ENCODE data around the gene TMEM217. TPM values are rescaled to one million over a fixed set of nuclear protein-coding genes. Genes with fewer than 3 reads are reported as not detected.

TMEM217 gene
- polyA plus RNA-seq, 3 donors = 0.09 to 0.29 TPM; not detected in 1

DNA sequence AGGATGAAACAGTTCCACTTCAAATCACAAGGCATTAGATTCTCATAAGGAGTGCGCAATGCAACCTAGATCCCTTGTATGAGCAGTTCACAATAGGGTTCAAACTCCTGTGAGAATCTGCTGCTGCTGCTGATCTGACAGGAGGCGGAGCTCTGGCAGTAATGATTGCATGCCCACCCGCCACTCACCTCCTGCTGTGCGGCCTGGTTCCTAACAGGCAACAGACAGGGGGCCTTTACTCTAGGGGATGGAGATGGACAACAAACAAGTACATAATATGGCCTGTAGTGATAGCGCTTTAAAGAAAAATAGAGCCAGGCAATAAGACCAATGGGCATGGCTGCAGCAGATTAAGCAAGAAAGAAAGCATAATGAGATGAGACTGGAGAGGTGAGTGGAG is 3.1 kb downstream of the TMEM217 start:
- no peak overlapping the region for H3K27ac Mint-ChIP-seq
- TF ChIP-seq, protein P1, sequence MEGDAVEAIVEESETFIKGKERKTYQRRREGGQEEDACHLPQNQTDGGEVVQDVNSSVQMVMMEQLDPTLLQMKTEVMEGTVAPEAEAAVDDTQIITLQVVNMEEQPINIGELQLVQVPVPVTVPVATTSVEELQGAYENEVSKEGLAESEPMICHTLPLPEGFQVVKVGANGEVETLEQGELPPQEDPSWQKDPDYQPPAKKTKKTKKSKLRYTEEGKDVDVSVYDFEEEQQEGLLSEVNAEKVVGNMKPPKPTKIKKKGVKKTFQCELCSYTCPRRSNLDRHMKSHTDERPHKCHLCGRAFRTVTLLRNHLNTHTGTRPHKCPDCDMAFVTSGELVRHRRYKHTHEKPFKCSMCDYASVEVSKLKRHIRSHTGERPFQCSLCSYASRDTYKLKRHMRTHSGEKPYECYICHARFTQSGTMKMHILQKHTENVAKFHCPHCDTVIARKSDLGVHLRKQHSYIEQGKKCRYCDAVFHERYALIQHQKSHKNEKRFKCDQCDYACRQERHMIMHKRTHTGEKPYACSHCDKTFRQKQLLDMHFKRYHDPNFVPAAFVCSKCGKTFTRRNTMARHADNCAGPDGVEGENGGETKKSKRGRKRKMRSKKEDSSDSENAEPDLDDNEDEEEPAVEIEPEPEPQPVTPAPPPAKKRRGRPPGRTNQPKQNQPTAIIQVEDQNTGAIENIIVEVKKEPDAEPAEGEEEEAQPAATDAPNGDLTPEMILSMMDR (IDR thresholded peaks at IDR 0.05) = no peak

DNA sequence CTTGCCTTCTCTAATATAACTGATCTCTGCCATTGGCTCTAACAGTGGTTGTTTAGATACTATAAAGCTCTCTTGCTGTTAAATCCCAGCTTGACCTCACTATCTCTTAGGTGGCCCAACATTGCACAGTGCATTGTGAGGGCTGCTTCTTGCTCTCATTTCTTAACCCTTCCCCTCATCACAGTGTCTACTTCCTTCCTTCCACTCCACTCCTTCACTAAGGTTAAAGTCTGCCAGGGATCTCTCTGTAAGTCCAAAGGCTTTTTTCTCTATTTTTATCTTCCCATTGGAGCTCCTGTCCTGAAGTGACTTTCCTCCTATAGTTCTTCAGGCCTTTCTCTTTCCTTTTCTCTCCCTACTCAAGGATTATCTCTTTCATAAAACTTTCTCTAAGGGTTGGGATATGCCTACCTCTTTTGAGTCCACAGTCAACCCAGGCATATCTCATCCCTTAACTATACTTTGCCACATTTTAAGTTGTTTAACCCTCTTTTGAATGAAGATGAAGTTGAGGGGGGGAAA is 4.4 kb downstream of the TMEM217 start:
- Histone ChIP-seq H3K9me3 (replicated peaks in 1 of 2; ENCODE audit: control insufficient read depth in 1 of 2, insufficient read depth in 1 of 2, low read length in 2 of 2) (no peaks in the 10 kb centered on the region), H3K4me3 (replicated peaks in 1 of 3; ENCODE audit: low read depth in 2 of 3, low read length in 3 of 3) (no peak overlapping the region), H3K79me2 (ENCODE audit: insufficient read depth, low read length) (peaks cover 10% of the 10 kb centered on the region), H2AFZ (ENCODE audit: insufficient read depth, low read depth, low read length, poor library complexity, severe bottlenecking) (no peak overlapping the region), H4K20me1 (ENCODE audit: insufficient read depth, low read length) (no peaks in the 10 kb centered on the region), H3K4me1 (ENCODE audit: control insufficient read depth in 1 of 2, insufficient read depth in 2 of 2, low read length in 2 of 2) (peaks cover 15 to 18% of the 10 kb centered on the region in 2 donors), H3K27me3 (ENCODE audit: control insufficient read depth in 2 of 2, insufficient read depth in 2 of 2, low read length in 2 of 2) (no peaks in the 10 kb centered on the region), H3K27ac (ENCODE audit: low read depth in 1 of 2, low read length in 2 of 2) (no peak overlapping the region), H3K36me3 (replicated peaks in 1 of 2; ENCODE audit: control insufficient read depth in 1 of 2, insufficient read depth in 2 of 2, low read length in 2 of 2) (no peaks in the 10 kb centered on the region), H3K9ac (ENCODE audit: insufficient read depth, low read length, poor library complexity, severe bottlenecking) (no peak overlapping the region), H3K4me2 (replicated peaks; ENCODE audit: extremely low read depth, low read length, poor library complexity, severe bottlenecking) (no peak overlapping the region)
- Mint-ChIP-seq H3K36me3 (no peaks in the 10 kb centered on the region), H3K4me3 (no peak overlapping the region), H3K9me3 (no peaks in the 10 kb centered on the region), H3K27me3 (ENCODE audit: low read depth in 3 of 3) (peaks cover 0 to 1% (median 1%) of the 10 kb centered on the region in 3 donors), H3K27ac (no peak overlapping the region), H3K4me1 (peaks cover 18% of the 10 kb centered on the region)
- intact Hi-C loops (cut with micrococcal nuclease) = no loop called here
- TF ChIP-seq, protein P1 (IDR thresholded peaks at IDR 0.05) = no peak
- no peak for DNase-seq

More for the DNA sequence above, 3.1 kb downstream of the TMEM217 start:
- WGBS (ENCODE audit: insufficient coverage) = 96% methylated on average over 5 of the region's 5 CpGs
- Histone ChIP-seq H3K79me2 (ENCODE audit: insufficient read depth, low read length) (peaks cover 23% of the 10 kb centered on the region), H3K27ac (ENCODE audit: low read depth in 1 of 2, low read length in 2 of 2) (no peak overlapping the region), H4K20me1 (ENCODE audit: insufficient read depth, low read length) (no peaks in the 10 kb centered on the region), H3K36me3 (replicated peaks in 1 of 2; ENCODE audit: control insufficient read depth in 1 of 2, insufficient read depth in 2 of 2, low read length in 2 of 2) (no peaks in the 10 kb centered on the region), H3K9me3 (replicated peaks in 1 of 2; ENCODE audit: control insufficient read depth in 1 of 2, insufficient read depth in 1 of 2, low read length in 2 of 2) (no peaks in the 10 kb centered on the region), H2AFZ (ENCODE audit: insufficient read depth, low read depth, low read length, poor library complexity, severe bottlenecking) (no peak overlapping the region), H3K27me3 (ENCODE audit: control insufficient read depth in 2 of 2, insufficient read depth in 2 of 2, low read length in 2 of 2) (no peaks in the 10 kb centered on the region), H3K4me3 (replicated peaks in 1 of 3; ENCODE audit: low read depth in 2 of 3, low read length in 3 of 3) (no peak overlapping the region), H3K4me1 (ENCODE audit: control insufficient read depth in 1 of 2, insufficient read depth in 2 of 2, low read length in 2 of 2) (peaks cover 24 to 31% of the 10 kb centered on the region in 2 donors), H3K9ac (ENCODE audit: insufficient read depth, low read length, poor library complexity, severe bottlenecking) (no peak overlapping the region), H3K4me2 (replicated peaks; ENCODE audit: extremely low read depth, low read length, poor library complexity, severe bottlenecking) (no peak overlapping the region)
- no peaks in the 10 kb centered on the region for H3K9me3 Mint-ChIP-seq
- intact Hi-C loops (cut with micrococcal nuclease) = no loop called here
- H3K4me1 Mint-ChIP-seq = peaks cover 32% of the 10 kb centered on the region
- H3K27me3 Mint-ChIP-seq (ENCODE audit: low read depth in 3 of 3) = peaks cover 0 to 3% (median 1%) of the 10 kb centered on the region in 3 donors
- H3K4me3 Mint-ChIP-seq = no peak overlapping the region
- no peak for DNase-seq
- no peaks in the 10 kb centered on the region for H3K36me3 Mint-ChIP-seq

All from CD14-positive monocyte (primary cell).